K562 (cell line): ENCODE measurements around the gene MPND. TPM values are rescaled to one million over a fixed set of nuclear protein-coding genes. Genes with fewer than 3 reads are reported as not detected.

Experiments
- CBX5 ChIP-seq: IDR thresholded peaks from 2 replicates; pipeline ENCODE4 v1.6.1; 2014; ENCODE audit warnings: low read depth, borderline replicate concordance
- CCAR2 ChIP-seq: fragments of 200-400 bp; formaldehyde crosslinking; IDR thresholded peaks from 2 replicates; pipeline ENCODE4 v1.6.1; 2017; ENCODE audit warnings: mild to moderate bottlenecking, low read depth, low read length
- CTCF ChIP-seq, 3 experiments: IDR thresholded peaks in 2 of 3; conservative IDR thresholded peaks in 1 of 3; 2 replicates each; pipeline ENCODE4 v1.5.1; 2011 to 2012; ENCODE audit warnings: low read length in 3 of 3, mild to moderate bottlenecking in 3 of 3, control low read depth in 2 of 3, improper control_type of control experiment in 1 of 3, inconsistent platforms in 1 of 3, low read depth in 1 of 3, mixed read lengths in 1 of 3, moderate library complexity in 1 of 3; ENCODE audit not compliant: insufficient read depth in 2 of 3
- DEAF1 ChIP-seq: fragments of 450-650 bp; formaldehyde crosslinking; IDR thresholded peaks from 2 replicates; pipeline ENCODE4 v1.4.0; 2020; ENCODE audit warnings: mild to moderate bottlenecking, moderate library complexity
- DPF2 ChIP-seq: fragments of 450-650 bp; IDR thresholded peaks from 2 replicates; pipeline ENCODE4 v1.6.1; 2016
- E2F6 ChIP-seq, 2 experiments: IDR thresholded peaks; 2 replicates each; pipeline ENCODE4 v1.6.1; 2011; ENCODE audit warnings: borderline replicate concordance in 1 of 2, control low read depth in 1 of 2, low read depth in 1 of 2, low read length in 1 of 2, mild to moderate bottlenecking in 1 of 2, mixed read lengths in 1 of 2, moderate library complexity in 1 of 2; ENCODE audit not compliant: insufficient read depth in 1 of 2, insufficient read length in 1 of 2, poor library complexity in 1 of 2, severe bottlenecking in 1 of 2; ENCODE audit errors: extremely low read depth in 1 of 2
- FOSL1 ChIP-seq: fragments of 200-800 bp; sonication (Bioruptor generic); conservative IDR thresholded peaks from 2 replicates; pipeline ENCODE4 v1.6.1; 2016; ENCODE audit warnings: missing genetic modification characterization, missing compliant biosample characterization
- GABPB1 ChIP-seq: sonication (generic); formaldehyde crosslinking; IDR thresholded peaks from 2 replicates; pipeline ENCODE4 v1.8.0; 2022; ENCODE audit warnings: mild to moderate bottlenecking, missing genetic modification reagents
- KDM1A ChIP-seq, 2 experiments: fragments of 450-650 bp; IDR thresholded peaks; 2 replicates each; pipeline ENCODE4 v1.6.1; 2016; ENCODE audit warnings: mild to moderate bottlenecking in 2 of 2
- MAFK ChIP-seq: IDR thresholded peaks from 2 replicates; pipeline ENCODE4 v1.6.1; 2011; ENCODE audit warnings: low read length, improper control_type of control experiment
- MLLT1 ChIP-seq, 2 experiments: fragments of 450-650 bp; IDR thresholded peaks; 2 replicates each; pipeline ENCODE4 v1.6.1; 2016
- MXI1 ChIP-seq: IDR thresholded peaks from 2 replicates; pipeline ENCODE4 v1.6.1; 2011; ENCODE audit warnings: low read depth, mild to moderate bottlenecking, improper control_type of control experiment, low read length
- MYBL2 ChIP-seq, 2 experiments: fragments of 450-650 bp in 1 of 2; sonication (generic) in 1 of 2; formaldehyde crosslinking in 1 of 2; IDR thresholded peaks; 2 replicates each; pipeline versions ENCODE4 v1.6.1 to v1.8.1; 2017 to 2022; ENCODE audit warnings: borderline replicate concordance in 1 of 2, inconsistent platforms in 1 of 2, low read depth in 1 of 2, mild to moderate bottlenecking in 1 of 2, missing genetic modification reagents in 1 of 2, moderate library complexity in 1 of 2
- SIN3A ChIP-seq, 2 experiments: fragments of 150-350 bp in 1 of 2; IDR thresholded peaks; 2 replicates each; pipeline ENCODE4 v1.6.1; 2011 to 2016; ENCODE audit warnings: borderline replicate concordance in 2 of 2, low read depth in 2 of 2, low read length in 2 of 2, mild to moderate bottlenecking in 2 of 2, moderate library complexity in 2 of 2; ENCODE audit not compliant: control insufficient read depth in 1 of 2
- SMAD3 ChIP-seq: fragments of 450-650 bp; formaldehyde crosslinking; conservative IDR thresholded peaks from 2 replicates; pipeline ENCODE4 v1.4.0; 2020; ENCODE audit warnings: mild to moderate bottlenecking
- TEAD1 ChIP-seq, 2 experiments: fragments of 450-650 bp in 1 of 2; sonication (generic) in 1 of 2; formaldehyde crosslinking; IDR thresholded peaks; 2 replicates each; pipeline versions ENCODE4 v1.4.0 to v1.8.0; 2020 to 2022; ENCODE audit warnings: mild to moderate bottlenecking in 2 of 2, missing genetic modification reagents in 1 of 2
- ZNF143 ChIP-seq: sonication (generic); formaldehyde crosslinking; IDR thresholded peaks from 2 replicates; pipeline ENCODE4 v1.9.0; 2022; ENCODE audit warnings: mild to moderate bottlenecking, missing genetic modification reagents
- ZNF274 ChIP-seq: IDR thresholded peaks from 2 replicates; pipeline ENCODE4 v1.6.1; 2011; ENCODE audit warnings: low read depth, mild to moderate bottlenecking, low read length, moderate library complexity, borderline replicate concordance
- polyA plus RNA-seq, 8 experiments: library from polyadenylated mRNA; depleted of rRNA in 4 of 8; stranded (reverse) in 5 of 8; unstranded in 3 of 8; fragments of >200 nt; fragmentation: Nextera tagmentation in 2 of 8; fragmentation: Illumina TruSeq in 1 of 8; extraction: Ambion mirVana in 2 of 8; extraction: Trizol in 1 of 8; gene quantifications; 2 replicates each; pipeline versions ENCODE4 v1.2.1 to v1.2.3, GENCODE V29; 2011 to 2014; ENCODE audit warnings: inconsistent platforms in 1 of 8, missing spikeins in 1 of 8
- total RNA-seq, 7 experiments: library from RNA; depleted of rRNA in 6 of 7; stranded (reverse); fragments of >200 nt in 6 of 7; fragmentation: Illumina TruSeq in 2 of 7; extraction: Trizol in 2 of 7; gene quantifications; 2 replicates each; pipeline versions ENCODE4 v1.2.1 to v1.2.3, GENCODE V29; 2011 to 2021; ENCODE audit warnings: low replicate concordance in 1 of 7

Gene MPND
- total and polyA plus RNA-seq, 9 of the 15 experiments (the other 6 are each of a cell fraction or from before 2014, with no cell fraction given), result 0.25 to 14.0 (median 3.9) TPM

- TF ChIP-seq E2F6 (IDR thresholded peaks at IDR 0.05; ENCODE audit: borderline replicate concordance in 1 of 2, extremely low read depth in 1 of 2, insufficient read depth in 1 of 2, insufficient read length in 1 of 2, low read depth in 1 of 2, low read length in 1 of 2, poor library complexity in 1 of 2, severe bottlenecking in 1 of 2) (peak in 1 of 2 experiments; percentile 58), MAFK (no peak), CCAR2 (no peak), DPF2 (0 out of 2 replicates have a peak, but pooled peaks have one; percentile 2), SIN3A (IDR thresholded peaks at IDR 0.05; ENCODE audit: borderline replicate concordance in 2 of 2, control insufficient read depth in 1 of 2, low read depth in 2 of 2, low read length in 2 of 2) (0 out of 4 replicates have a peak, but pooled peaks of 1 of the 2 experiments have one; percentile 18), SMAD3 (CRISPR knock-in tag) (no peak), KDM1A (IDR thresholded peaks at IDR 0.05) (peak in 1 of 2 experiments; percentile 45; a peak in 1 of 4 replicates), MLLT1 (IDR thresholded peaks at IDR 0.05) (0 out of 4 replicates have a peak, but pooled peaks of 1 of the 2 experiments have one; percentile 34), MXI1 (no peak), ZNF143 (CRISPR knock-in tag) (no peak; the same call in 1 of the 2 replicates), DEAF1 (CRISPR knock-in tag) (peak; percentile 40; the same call in 1 of the 2 replicates), CBX5 (no peak), FOSL1 (tag) (0 out of 2 replicates have a peak, but pooled peaks have one; percentile 26), GABPB1 (CRISPR knock-in tag) (peak; percentile 15), MYBL2 (IDR thresholded peaks at IDR 0.05; ENCODE audit: low read depth) (no peak), MYBL2 (CRISPR knock-in tag; IDR thresholded peaks at IDR 0.05; ENCODE audit: borderline replicate concordance) (no peak), CTCF (IDR thresholded peaks at IDR 0.05 in 2 of 3, conservative IDR thresholded peaks at IDR 0.05 in 1 of 3; ENCODE audit: insufficient read depth in 2 of 3, low read depth in 1 of 3, low read length in 3 of 3) (peak in 1 of 3 experiments; percentile 7; a peak in 1 of 6 replicates), TEAD1 (CRISPR knock-in tag; IDR thresholded peaks at IDR 0.05) (0 out of 4 replicates have a peak, but pooled peaks of 1 of the 2 experiments have one; percentile 60), ZNF274 (no peak)
Measured at GRCh38 chr19:4376028-4376670, 32.8 kb downstream of the MPND start (continued).
